Skeletal muscle tissue (tissue), 4 donors: ENCODE measurements around the gene LRP2. TPM values are rescaled to one million over a fixed set of nuclear protein-coding genes. Genes with fewer than 3 reads are reported as not detected.

Experiments used
- H3K27ac ChIP-seq: one replicate; pipeline ENCODE4 v1.7.0; 2013; ENCODE audit warnings: mild to moderate bottlenecking, low read depth, low read length, inconsistent platforms
- H3K27me3 ChIP-seq, 3 donors: one replicate each; pipeline ENCODE4 v1.7.0; 2013; ENCODE audit warnings: low read length in 3 of 3; ENCODE audit not compliant: control insufficient read depth in 3 of 3, insufficient read depth in 3 of 3
- H3K36me3 ChIP-seq, 3 donors: one replicate each; pipeline ENCODE4 v1.7.0; 2013; ENCODE audit warnings: low read length in 3 of 3; ENCODE audit not compliant: control insufficient read depth in 3 of 3, insufficient read depth in 3 of 3
- H3K4me1 ChIP-seq, 3 donors: one replicate each; pipeline ENCODE4 v1.7.0; 2013; ENCODE audit warnings: low read length in 3 of 3, mild to moderate bottlenecking in 3 of 3; ENCODE audit not compliant: control insufficient read depth in 3 of 3, insufficient read depth in 3 of 3
- H3K4me3 ChIP-seq, 3 donors: one replicate each; pipeline ENCODE4 v1.7.0; 2013; ENCODE audit warnings: low read length in 3 of 3
- H3K9ac ChIP-seq, 3 donors: one replicate each; pipeline ENCODE4 v1.7.0; 2013; ENCODE audit warnings: low read length in 3 of 3, mild to moderate bottlenecking in 3 of 3, moderate library complexity in 2 of 3, low read depth in 1 of 3
- H3K9me3 ChIP-seq, 3 donors: one replicate each; pipeline ENCODE4 v1.7.0; 2013; ENCODE audit warnings: low read length in 3 of 3; ENCODE audit not compliant: control insufficient read depth in 3 of 3
- total RNA-seq: library from RNA; depleted of rRNA; stranded (reverse); fragments of >200 nt; gene quantifications from one replicate; pipeline ENCODE4 v1.2.3, GENCODE V29; 2014
- donor health status: Osteomylitis.

Gene LRP2
- total RNA-seq, 1 donor from 2014 or later: under 0.01 TPM

GRCh38 chr2:169172151-169172735, 190.1 kb downstream of the LRP2 start:
- Histone ChIP-seq H3K27me3 (peaks cover 0 to 2% (median 0%) of the 10 kb centered on the region in 3 donors), H3K9ac (no peak overlapping the region)

GRCh38 chr2:169165791-169166190, 196.5 kb downstream of the LRP2 start:
- no peak overlapping the region for H3K4me3 ChIP-seq

More at GRCh38 chr2:169172151-169172735, 190.1 kb downstream of the LRP2 start:
- Histone ChIP-seq H3K4me3 (no peak overlapping the region), H3K4me1 (no peaks in the 10 kb centered on the region), H3K36me3 (no peaks in the 10 kb centered on the region), H3K27ac (no peak overlapping the region), H3K9me3 (no peaks in the 10 kb centered on the region)

GRCh38 chr2:169164311-169164710, 198.0 kb downstream of the LRP2 start:
- no peaks in the 10 kb centered on the region for H3K4me1 ChIP-seq
- H3K27me3 ChIP-seq: peaks cover 0 to 6% (median 0%) of the 10 kb centered on the region in 3 donors
- H3K9me3 ChIP-seq: peaks cover 0 to 3% (median 2%) of the 10 kb centered on the region in 3 donors
- H3K4me3 ChIP-seq: no peak overlapping the region
- no peaks in the 10 kb centered on the region for H3K36me3 ChIP-seq
- H3K9ac ChIP-seq: no peak overlapping the region
- H3K27ac ChIP-seq: no peak overlapping the region

More at GRCh38 chr2:169165791-169166190, 196.5 kb downstream of the LRP2 start:
- Histone ChIP-seq H3K27ac (no peak overlapping the region), H3K27me3 (peaks cover 0 to 6% (median 0%) of the 10 kb centered on the region in 3 donors), H3K9ac (no peak overlapping the region), H3K36me3 (no peaks in the 10 kb centered on the region), H3K9me3 (peaks cover 0 to 3% (median 2%) of the 10 kb centered on the region in 3 donors), H3K4me1 (no peaks in the 10 kb centered on the region)

GRCh38 chr2:169162613-169163012, 199.7 kb downstream of the LRP2 start:
- Histone ChIP-seq H3K27me3 (peaks cover 0 to 6% (median 0%) of the 10 kb centered on the region in 3 donors), H3K9ac (no peak overlapping the region), H3K4me1 (no peaks in the 10 kb centered on the region)

GRCh38 chr2:169160926-169161481, 201.3 kb downstream of the LRP2 start:
- Histone ChIP-seq H3K27ac (no peak overlapping the region), H3K9ac (no peak overlapping the region), H3K36me3 (no peaks in the 10 kb centered on the region), H3K4me3 (no peak overlapping the region), H3K27me3 (peaks cover 0 to 6% (median 0%) of the 10 kb centered on the region in 3 donors), H3K9me3 (peaks cover 0 to 3% (median 2%) of the 10 kb centered on the region in 3 donors), H3K4me1 (no peaks in the 10 kb centered on the region)

More at GRCh38 chr2:169162613-169163012, 199.7 kb downstream of the LRP2 start:
- no peaks in the 10 kb centered on the region for H3K36me3 ChIP-seq
- H3K9me3 ChIP-seq: peaks cover 0 to 3% (median 2%) of the 10 kb centered on the region in 3 donors
- no peak overlapping the region for H3K4me3 ChIP-seq
- no peak overlapping the region for H3K27ac ChIP-seq

GRCh38 chr2:169159686-169160085, 202.6 kb downstream of the LRP2 start:
- H3K27me3 ChIP-seq: peaks cover 0 to 6% (median 0%) of the 10 kb centered on the region in 3 donors
- H3K36me3 ChIP-seq: no peaks in the 10 kb centered on the region
- H3K9me3 ChIP-seq: peaks cover 0 to 3% (median 2%) of the 10 kb centered on the region in 3 donors
- no peak overlapping the region for H3K9ac ChIP-seq
- no peaks in the 10 kb centered on the region for H3K4me1 ChIP-seq
- H3K4me3 ChIP-seq: no peak overlapping the region
- no peak overlapping the region for H3K27ac ChIP-seq

- Histone ChIP-seq H3K9me3 (peaks cover 0 to 3% (median 2%) of the 10 kb centered on the region in 3 donors), H3K27me3 (no peaks in the 10 kb centered on the region), H3K36me3 (no peaks in the 10 kb centered on the region), H3K9ac (no peak overlapping the region), H3K27ac (no peak overlapping the region), H3K4me1 (no peaks in the 10 kb centered on the region), H3K4me3 (no peak overlapping the region)
Measured at GRCh38 chr2:169158874-169159273, 203.5 kb downstream of the LRP2 start.

- Histone ChIP-seq H3K4me3 (no peak overlapping the region), H3K9ac (no peak overlapping the region), H3K36me3 (no peaks in the 10 kb centered on the region), H3K4me1 (no peaks in the 10 kb centered on the region), H3K9me3 (no peaks in the 10 kb centered on the region), H3K27ac (no peak overlapping the region), H3K27me3 (no peaks in the 10 kb centered on the region)
Measured at GRCh38 chr2:169146220-169146619, 216.1 kb downstream of the LRP2 start.

GRCh38 chr2:169143998-169144397, 218.3 kb downstream of the LRP2 start:
- no peaks in the 10 kb centered on the region for H3K9me3 ChIP-seq
- no peak overlapping the region for H3K4me3 ChIP-seq
- no peak overlapping the region for H3K9ac ChIP-seq
- H3K4me1 ChIP-seq: no peaks in the 10 kb centered on the region
- H3K27me3 ChIP-seq: no peaks in the 10 kb centered on the region
- no peak overlapping the region for H3K27ac ChIP-seq
- H3K36me3 ChIP-seq: no peaks in the 10 kb centered on the region

GRCh38 chr2:169141713-169142352, 220.5 kb downstream of the LRP2 start:
- Histone ChIP-seq H3K9ac (no peak overlapping the region), H3K36me3 (no peaks in the 10 kb centered on the region), H3K4me1 (no peaks in the 10 kb centered on the region), H3K9me3 (no peaks in the 10 kb centered on the region), H3K27me3 (no peaks in the 10 kb centered on the region), H3K27ac (no peak overlapping the region), H3K4me3 (no peak overlapping the region)
